ENCODE data around the gene HACD1. TPM values are rescaled to one million over a fixed set of nuclear protein-coding genes. Genes with fewer than 3 reads are reported as not detected.
"Not testable (repeated sequence)": the region's sequence is repeated elsewhere in the genome, so short reads cannot be mapped to it uniquely, and the experiment has no call there.

Gene HACD1
- total RNA-seq, 1 donor from 2014 or later, result 42.4 TPM

DNA sequence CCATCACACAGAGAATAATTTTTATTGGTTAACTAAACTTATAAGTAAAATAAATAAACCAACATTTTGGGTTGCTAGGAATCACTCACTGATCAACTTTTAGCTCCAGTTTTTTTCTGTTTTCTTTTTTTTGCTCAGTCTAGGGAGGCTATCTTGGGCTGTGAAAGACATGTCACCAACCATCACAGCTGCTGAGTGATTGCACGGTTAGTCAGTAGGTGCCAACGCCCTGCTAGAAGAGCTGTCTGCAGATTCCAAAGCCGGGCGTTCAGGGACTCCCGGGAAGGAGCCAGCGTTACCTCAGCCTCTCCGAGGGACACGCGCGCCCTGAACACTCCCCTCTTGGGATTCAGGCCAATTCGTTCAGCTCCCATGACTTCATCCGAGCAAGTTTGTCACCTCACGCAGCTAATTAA is 26.2 kb upstream of the HACD1 start:
- DNase-seq, result no peak

DNA sequence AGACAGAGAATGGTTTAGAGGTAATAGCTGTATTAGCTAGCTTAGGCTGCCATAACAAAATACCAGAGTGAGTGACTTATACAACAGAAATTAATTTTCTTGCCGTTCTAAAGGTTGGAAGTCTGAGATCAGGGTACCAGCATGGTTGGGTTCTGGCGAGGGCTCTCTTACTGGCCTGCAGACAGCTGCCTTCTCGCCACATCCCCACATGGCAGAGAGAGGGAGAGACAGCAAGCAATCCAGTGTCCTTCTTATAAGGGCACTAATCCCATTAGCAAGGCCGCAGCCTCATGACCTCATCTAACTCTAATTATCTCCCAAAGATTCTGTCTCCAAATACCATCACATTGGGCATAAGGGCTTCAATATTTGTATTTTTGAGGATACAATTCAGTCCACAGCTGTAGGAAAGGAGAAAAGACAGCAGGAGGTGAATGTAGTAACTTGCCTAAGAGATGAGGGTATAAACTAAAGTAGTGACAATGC is 23.2 kb upstream of the HACD1 start:
- DNase-seq, result no peak

DNA sequence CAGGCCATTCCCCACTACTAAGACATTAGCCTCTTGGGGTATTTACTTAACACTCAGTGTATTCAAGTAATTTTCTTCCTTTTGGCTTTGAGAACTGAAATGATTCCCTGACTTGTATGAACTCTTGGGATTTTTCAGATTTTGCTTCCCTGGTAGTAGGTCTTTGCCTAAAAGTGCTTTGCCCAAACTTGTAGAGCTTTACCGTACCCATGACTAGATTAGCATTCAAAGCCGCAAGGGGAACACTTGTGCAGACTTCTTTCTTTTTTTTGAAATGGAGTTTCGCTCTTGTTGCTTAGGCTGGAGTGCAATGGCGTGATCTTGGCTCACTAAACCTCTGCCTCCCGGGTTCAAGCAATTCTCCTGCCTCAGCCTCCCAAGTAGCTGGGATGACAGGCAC is 20.7 kb upstream of the HACD1 start:
- no peak for DNase-seq

DNA sequence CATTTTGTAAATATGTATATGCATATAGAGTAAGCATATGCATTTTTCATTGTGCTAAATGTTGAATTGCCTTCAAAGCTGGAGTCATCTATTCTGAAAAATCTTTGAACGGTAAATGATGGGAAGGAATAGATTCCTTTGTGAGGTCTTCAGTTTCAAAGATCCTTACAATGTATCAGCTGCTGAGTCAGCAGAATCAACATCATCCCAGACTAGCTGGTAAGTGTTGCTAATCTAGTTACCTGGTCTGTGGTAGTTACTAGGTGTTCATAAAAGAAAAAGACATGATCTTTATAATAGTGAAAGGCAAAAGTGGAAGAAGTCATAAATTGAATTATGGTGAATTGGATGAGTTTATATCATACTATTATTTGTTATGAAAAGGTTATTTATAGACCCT is 16.2 kb upstream of the HACD1 start:
- DNase-seq, result no peak

DNA sequence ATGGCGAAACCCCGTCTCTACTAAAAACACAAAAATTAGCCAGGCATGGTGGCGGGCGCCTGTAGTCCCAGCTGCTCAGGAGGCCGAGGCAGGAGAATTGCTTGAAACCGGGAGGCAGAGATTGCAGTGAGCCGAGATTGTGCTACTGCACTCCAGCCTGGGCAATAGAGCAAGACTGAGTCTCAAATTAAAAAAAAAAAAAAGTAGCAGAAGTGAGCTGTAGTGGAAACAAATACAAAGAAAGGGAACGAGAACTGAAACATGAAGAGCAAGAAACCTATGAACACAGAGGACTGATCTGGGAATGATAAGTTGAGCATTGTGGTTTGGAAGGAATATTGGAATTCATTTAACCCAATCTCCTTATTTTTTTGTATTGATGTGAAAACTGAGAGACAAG is 15.4 kb upstream of the HACD1 start:
- DNase-seq, result not testable (repeated sequence)

DNA sequence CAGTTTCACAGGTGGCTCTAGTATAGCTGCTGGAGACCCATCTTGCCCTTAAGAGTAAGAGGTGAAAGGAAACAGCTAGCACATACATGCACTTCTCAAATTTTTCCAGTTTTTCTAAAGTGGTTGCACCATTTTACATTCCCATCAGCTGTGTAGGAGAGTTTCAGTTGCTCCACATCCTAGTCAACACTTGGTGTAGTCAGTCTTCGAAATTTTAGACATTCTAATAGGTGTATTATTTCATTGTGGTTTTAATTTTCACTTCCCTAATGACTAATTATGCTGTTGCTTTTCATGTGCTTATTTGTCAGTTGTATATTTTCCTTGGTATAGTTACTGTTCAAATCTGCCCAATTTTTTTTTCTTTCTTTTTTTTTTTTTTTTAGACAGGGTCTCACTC is 9.5 kb upstream of the HACD1 start:
- no peak for DNase-seq

DNA sequence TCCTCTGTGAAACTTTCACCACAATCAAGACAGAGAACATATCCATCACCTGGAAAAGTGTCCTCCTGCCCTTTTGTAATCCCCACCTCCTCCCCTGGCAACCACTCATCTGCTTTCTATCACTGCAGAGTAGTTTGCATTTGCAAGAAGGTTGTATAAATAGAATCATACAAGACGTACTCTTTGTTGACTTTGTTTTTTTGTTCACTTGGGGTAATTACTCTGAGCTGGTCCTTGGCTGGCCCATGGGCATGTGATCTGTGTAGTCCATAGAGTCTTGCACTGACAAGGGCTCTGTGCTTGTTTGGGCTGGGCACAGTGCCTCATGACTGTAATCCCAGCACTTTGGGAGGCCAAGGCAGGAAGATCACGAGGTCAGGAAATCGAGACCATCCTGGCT is 7.8 kb upstream of the HACD1 start:
- no peak for DNase-seq

DNA sequence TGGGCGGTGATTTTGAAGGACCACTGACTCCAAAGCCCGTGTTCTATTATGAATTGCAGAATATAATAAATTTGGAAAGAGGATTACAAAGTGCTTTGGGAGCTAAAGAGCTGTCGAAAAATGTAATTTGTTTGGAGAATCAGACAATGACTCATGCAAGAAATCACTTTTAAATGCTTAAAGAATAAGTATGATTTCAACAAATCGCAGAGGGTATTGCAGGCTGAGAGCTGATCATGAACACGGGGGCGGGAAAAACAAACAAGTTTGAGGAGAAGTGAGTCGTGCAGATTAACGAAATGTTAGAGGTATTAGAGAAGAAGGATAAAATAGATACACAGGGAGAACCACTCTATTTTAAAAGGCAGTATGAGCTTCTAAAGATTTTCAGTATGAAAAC is 4.9 kb upstream of the HACD1 start:
- no peak for DNase-seq

DNA sequence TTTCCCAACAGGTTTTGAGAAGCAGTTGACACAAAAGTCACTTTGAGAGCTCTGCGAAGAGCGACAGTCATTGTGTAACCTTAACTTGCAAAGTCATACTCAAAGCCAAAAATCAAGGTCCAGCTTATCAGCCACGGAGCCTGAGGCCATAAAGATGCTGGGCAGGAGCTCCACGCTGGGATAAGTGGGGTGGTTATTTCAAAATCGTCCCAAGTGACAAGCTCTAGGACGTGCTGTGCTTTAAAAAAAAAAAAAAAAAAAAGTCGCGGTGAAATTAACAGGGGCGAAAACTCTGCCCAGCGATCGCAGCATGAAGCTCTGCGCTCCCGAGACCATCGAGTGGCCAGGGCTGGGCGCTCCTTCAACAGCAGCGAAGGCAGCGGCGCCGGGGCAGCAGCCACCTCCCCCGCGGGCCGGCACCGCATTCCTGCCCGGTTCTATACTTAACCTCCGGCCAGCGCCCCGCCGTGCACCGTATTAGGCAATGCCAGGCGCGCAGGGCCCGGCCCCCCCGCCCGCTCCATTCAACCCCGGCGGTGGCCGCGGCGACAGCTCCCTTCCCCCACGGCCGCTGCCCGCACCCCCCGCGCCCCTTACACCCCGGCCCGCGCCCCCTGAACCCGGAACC is 657 bp downstream of the HACD1 start:
- DNase-seq, result peak; percentile 78

DNA sequence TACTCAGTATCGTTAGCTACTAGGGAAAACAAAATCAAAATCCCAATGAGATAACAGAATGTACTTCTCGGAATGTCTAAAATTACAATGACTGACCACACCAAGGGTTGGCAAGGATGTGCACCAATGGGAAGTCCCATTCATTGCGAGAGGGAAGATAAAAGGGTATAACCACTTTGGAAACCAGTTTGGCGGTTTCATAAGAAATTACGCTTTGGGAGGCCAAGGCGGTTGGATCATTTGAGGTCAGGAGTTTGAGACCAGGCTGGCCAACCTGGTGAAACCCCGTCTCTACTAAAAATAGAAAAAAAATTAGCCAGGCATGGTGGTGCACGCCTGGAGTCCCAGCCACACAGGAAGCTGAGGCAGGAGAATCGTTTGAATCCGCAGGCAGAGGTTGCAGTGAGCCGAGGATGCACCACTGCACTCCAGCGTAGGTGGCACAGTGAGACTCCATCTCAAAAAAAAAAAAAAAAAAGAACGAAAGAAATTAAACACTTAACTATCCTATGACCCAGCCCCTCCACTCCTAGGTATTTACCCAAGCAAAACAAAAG is 7.6 kb downstream of the HACD1 start:
- no peak for DNase-seq

DNA sequence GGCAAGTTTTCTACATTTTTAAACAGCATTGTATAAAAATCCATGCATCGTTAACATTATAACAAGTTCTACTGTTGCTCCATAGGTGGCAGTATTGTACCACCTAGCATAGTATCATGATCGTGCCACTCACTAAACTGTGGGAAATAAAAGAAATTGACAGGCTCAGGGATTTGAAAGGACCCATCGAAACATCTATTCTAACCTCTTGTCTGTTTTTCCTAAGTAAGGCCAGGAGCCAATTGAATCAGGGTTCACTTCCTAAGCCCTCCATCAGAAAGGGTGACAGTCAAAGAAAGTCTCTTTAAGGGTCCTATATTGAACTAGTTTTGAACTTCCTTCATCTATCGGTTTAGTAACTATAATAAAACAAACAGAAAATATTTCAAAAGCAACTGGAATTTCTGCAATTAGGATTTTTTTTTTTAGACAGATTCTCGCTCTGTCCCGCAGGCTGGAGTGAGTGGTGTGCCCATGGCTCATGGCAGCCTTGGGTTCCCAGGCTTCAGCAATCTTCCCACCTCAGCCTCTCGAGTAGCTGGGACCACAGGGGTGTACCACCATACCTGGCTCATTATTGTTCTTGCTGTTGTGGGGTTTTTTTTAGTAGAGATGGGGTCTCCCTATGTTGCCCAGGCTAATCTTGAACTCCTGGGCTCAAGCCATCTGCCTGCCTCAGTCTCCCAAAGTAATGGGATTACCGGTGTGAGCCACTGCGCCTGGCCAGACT is 9.4 kb downstream of the HACD1 start:
- peak; percentile 67 for DNase-seq

DNA sequence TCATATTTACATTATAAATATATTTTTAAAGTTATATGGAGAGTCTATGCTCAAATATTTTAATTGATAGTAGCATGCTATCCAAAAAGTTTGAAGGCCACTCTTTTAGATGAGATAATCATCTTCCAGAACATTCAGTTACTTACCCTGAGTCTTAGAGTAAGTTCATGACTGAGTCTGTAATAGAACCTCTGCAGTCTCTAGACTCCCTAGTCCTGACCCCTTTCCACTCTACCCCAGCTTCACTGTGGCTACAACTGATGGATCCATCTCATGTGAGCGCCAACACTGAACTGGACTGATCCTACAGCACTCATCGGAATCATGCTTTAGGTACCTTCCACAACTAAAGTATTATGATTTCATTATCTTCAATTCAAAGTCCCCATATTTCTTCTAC is 10.1 kb downstream of the HACD1 start:
- DNase-seq, result no peak

DNA sequence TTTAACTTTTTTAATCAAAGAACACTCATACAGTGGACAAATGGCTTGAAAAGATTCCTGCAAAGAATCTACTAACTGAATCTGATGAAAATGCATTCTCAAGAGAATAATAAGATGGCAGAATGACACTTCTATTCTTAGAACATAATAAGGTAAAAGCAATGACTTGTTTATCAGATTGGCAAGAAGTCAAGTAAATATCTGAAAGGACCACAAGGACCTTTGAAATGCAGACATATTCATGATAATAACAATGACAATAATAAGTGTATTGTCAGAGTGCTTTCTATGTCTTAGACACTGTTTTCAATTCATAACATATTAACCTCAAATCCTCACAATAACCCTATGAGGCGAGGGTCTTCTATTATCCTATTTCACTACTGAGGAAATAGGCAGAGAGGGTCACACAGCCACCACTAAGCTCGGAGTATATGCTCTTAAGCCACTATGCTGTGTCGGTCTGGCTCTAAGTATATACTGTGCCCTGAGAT is 10.6 kb downstream of the HACD1 start:
- DNase-seq, result no peak

DNA sequence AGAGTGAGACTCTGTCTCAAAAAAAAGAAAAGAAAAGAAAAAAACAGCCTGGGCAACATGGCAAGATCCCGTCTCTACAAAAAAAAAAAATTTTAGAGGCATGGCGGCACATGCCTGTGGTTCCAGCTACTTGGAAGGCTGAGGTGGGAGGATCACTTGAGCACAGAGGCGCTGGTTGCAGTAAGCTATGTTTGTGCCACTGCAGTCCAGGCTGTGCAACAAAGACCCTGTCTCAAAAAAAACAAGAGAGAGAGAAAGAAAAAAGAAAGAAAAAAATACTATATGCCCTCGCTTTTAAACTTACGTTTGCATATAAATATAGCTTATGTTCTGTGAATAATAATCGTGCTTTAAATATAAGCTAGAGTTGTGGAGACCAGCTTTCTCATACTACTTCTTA is 11.2 kb downstream of the HACD1 start:
- no peak for DNase-seq

DNA sequence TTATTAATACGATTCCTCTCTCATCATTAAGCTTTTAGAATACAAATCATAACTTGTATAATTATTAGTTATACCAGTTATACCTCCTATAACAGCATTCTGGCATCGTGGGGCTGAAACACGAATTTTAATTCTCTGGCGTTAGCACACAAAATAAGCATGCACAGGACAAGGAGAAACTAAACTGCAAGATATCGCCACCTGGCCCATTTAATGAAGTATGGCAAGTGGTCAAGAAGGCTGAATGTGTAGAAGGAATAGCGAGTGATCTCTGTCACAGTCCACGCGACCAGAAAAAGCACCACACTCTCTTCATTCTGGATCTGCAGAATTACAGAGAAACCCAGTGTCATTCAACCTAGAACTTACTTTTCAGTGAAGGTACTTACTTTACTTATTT is 18.1 kb downstream of the HACD1 start:
- peak; percentile 16 for DNase-seq

DNA sequence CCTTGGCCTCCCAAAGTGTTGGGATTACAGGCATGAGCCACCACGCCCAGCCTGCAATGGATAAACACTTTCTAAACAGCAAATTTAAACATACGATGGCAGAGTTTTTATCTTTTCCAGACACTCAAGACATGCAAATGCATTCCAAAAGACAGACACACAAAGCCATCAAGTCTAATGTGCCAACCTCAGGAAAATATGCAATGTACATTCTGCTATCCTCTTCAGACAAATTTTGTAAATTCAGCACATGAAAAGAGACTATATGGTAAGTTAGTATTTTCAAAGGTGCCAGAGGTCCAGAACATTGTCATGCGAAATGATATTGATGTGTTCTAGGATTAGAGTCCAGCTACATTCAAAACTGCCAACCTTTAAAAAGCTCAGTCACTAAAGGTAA is 19.8 kb downstream of the HACD1 start:
- no peak for DNase-seq

DNA sequence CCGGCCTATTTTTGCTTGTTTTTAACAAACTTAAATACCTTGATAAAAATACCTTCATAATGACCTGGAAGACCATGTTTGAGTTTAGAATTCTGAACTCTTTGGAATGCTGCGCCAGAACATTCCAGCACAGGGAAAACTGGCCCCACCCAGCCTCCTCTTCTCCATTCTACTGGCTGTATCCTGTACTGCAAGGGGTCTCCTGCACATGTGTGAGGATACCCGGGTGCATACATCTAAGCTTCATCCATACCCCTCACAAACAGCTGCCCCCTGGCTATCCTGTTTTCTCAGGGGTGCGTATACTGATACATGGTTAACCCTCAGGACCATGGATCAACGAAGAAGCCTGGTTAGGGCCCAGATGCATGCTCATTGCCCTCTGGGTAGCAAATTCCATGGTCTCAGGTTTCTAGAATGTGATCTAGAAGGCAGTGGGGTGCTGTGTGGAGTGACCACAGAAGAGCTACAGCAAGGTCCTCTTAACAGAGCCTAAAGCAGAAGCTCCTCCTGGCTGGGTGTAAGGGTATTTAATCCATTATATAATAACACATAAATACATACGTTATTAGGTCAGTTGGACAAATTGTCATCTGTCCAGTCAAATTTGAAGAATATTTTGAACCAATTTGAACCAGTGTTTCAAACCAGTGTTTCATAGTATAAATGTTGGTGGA is 26.1 kb downstream of the HACD1 start:
- no peak for DNase-seq

DNA sequence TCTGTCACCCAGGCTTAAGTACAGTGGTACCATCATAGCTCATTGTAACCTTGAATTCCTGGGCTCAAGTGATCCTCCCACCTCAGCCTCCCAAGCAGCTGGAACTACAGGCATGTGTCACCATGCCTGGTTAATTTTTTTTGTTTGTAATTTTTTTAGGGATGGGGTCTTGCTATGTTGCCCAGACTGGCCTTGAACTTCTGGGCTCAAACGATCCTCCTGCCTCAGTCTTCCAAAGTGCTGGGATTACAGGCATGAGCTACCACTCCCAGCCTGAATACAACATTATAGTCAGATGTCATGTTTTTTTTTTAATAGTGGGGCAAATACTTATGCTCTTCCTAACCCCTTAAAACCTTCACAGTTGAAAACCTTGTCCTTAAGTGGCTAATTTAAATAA is 27.9 kb downstream of the HACD1 start:
- not testable (repeated sequence) for DNase-seq

DNA sequence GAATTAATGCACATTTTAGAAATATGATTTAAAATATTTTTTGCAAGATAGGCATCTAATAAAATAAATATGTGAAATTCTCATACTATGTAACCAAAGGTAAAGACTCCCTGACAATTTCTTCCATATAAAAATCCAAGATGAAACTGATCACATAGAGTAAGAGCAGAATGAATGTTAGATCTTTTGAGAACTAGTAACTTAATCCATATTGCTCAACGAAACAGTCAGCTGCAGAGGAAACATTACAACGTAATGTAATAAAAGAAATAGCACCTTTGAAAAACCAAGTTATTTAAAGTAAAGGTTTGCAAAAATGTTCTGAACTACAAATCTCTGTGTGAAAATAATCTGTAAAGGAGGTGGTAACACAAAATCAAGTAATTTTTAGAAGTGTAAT is 28.8 kb downstream of the HACD1 start:
- no peak for DNase-seq

DNA sequence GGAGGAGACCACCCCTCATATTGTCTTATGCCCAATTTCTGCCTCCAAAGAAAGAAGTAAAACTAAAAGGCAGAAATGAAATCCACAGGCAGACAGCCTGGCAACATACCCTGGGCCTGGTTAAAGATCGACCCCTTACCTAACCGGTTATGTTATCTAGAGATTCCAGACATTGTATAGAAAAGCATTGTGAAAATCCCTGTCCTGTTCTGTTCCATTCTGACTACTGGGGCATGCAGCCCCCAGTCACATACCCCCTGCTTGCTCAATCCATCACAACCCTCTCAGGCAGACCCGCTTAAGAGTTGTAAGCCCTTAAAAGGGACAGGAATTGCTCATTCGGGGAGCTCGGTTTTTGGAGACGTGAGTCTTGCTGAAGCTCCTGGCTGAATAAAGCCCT is 29.9 kb downstream of the HACD1 start:
- DNase-seq, result not testable (repeated sequence)

DNA sequence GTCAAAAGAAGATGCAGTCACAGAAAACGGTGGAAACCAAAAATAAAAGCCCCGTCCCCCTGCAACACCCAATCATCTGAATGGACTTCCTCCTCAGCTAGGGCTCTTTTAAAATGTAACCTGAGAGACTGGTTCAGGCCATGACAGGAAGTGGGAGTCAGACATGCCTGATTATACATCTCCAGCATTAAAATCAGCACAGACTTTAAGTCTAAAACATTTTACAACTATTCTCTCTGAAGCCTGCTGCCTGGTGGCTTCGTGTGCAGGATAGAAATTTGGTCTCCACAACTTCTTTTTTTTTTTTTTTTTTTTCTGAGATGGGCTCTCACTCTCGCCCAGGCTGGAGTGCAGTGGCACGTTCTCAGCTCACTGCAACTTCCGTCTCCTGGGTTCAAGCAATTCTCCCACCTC is 30.3 kb downstream of the HACD1 start:
- no peak for DNase-seq

DNA sequence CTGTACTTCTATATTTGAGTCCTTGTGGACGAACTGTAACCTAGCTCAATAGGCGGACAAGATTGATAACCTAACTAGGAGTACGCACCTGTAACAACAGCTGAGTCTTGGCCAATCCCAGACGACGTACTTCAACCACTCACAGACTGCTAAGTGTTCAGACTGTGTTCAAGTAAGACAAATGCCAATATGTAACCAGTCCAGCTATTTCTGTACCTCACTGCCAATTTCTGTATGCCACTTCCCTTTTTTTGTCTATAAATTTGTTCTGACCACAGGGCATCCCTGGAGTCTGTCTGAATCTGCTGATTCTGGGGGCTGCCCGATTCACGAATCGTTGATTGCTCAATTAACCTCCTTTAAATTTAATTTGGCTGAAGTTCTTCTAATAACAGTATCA is 32.2 kb downstream of the HACD1 start:
- no peak for DNase-seq

DNA sequence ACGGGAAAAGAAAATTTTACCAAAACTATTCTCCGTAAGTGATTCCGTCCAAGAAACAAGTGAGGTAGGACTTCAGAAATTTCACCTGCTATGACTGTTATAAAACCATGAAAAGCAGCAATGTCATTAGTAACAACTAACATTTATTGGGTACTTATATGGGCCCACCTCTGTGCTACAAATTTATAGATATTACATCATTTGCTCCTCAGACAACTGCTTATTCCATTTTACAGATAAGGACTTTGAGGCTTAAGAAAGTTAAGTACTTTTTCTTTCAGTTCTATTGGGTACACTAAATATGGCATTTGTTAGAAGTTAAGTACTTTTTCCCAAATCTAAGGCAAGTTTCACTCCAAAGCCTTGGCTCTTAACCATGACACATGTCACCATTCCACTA is 36.3 kb downstream of the HACD1 start:
- DNase-seq, result no peak
